HuH-7 (cell line): ENCODE measurements around the gene NOL3.

Experiments used
- DNase-seq: peaks from one replicate; pipeline ENCODE4 v3.0.0; 2011; ENCODE audit warnings: low spot score

Gene NOL3

GRCh38 chr16:67190041-67190440, 19.7 kb downstream of the NOL3 start, which contains the start of gene EXOC3L1:
Gene EXOC3L1, minus strand, starts transcription at chr16:67190136. Its CDS starts 460 bp downstream, at chr16:67189676.
- no peak for DNase-seq

GRCh38 chr16:67190448-67191399, 20.4 kb downstream of the NOL3 start:
- no peak for DNase-seq

- no peak for DNase-seq
Observed at GRCh38 chr16:67191411-67191994, 21.2 kb downstream of the NOL3 start.

- DNase-seq, result peak; percentile 90
Observed at GRCh38 chr16:67191995-67192681, 21.8 kb downstream of the NOL3 start, which contains the start of gene E2F4. Gene E2F4, plus strand, starts transcription at chr16:67192155. Its CDS starts 73 bp downstream, at chr16:67192228.

GRCh38 chr16:67192781-67193361, 22.5 kb downstream of the NOL3 start:
- no peak for DNase-seq

GRCh38 chr16:67193536-67193935, 23.2 kb downstream of the NOL3 start:
- no peak for DNase-seq

GRCh38 chr16:67194260-67194659, 23.9 kb downstream of the NOL3 start:
- DNase-seq, result no peak

- DNase-seq, result no peak
Observed at GRCh38 chr16:67195676-67196075, 25.3 kb downstream of the NOL3 start.

- no peak for DNase-seq
Observed at GRCh38 chr16:67196881-67197280, 26.5 kb downstream of the NOL3 start.

GRCh38 chr16:67197704-67198103, 27.4 kb downstream of the NOL3 start:
- DNase-seq, result no peak

GRCh38 chr16:67198238-67198734, 27.9 kb downstream of the NOL3 start:
- no peak for DNase-seq

GRCh38 chr16:67199011-67199807, 28.9 kb downstream of the NOL3 start, which contains the start of gene ELMO3:
Gene ELMO3, plus strand, starts transcription at chr16:67199131. Its CDS starts 196 bp downstream, at chr16:67199327.
- DNase-seq, result no peak

GRCh38 chr16:67199808-67200198, 29.5 kb downstream of the NOL3 start:
- DNase-seq, result no peak

- DNase-seq, result no peak
Observed at GRCh38 chr16:67200491-67200890, 30.2 kb downstream of the NOL3 start.

GRCh38 chr16:67201411-67202345, 31.3 kb downstream of the NOL3 start:
- DNase-seq, result no peak

GRCh38 chr16:67202426-67202825, 32.1 kb downstream of the NOL3 start:
- DNase-seq, result no peak

GRCh38 chr16:67202956-67203493, 32.7 kb downstream of the NOL3 start:
- no peak for DNase-seq

- no peak for DNase-seq
Observed at GRCh38 chr16:67204076-67204475, 33.7 kb downstream of the NOL3 start.

- no peak for DNase-seq
Observed at GRCh38 chr16:67206129-67206837, 35.9 kb downstream of the NOL3 start.
